Naive thymus-derived CD4-positive, alpha-beta T cell (primary cell): ENCODE measurements around the gene TAF6L. TPM values are rescaled to one million over a fixed set of nuclear protein-coding genes. Genes with fewer than 3 reads are reported as not detected.
A peak's percentile ranks its signal among the peaks of the same experiment; 100 is the strongest.

ENCODE experiments used
- ATAC-seq: fragments of 150-1000 bp; cut with Tn5 transposase; 2 replicates; pipeline ENCODE4 v1.10.0; 2021; ENCODE audit warnings: mild to moderate bottlenecking, moderate library complexity
- CTCF ChIA-PET: fragments of 350-600 bp; sonication (Branson Sonifier 250); formaldehyde crosslinking; loops from one replicate; lab custom pipeline; 2021; ENCODE audit warnings: antibody characterized with exemption; lab: Charles Lee
- POLR2A ChIA-PET: fragments of 350-600 bp; sonication (Branson Sonifier 250); formaldehyde crosslinking; loops from one replicate; lab custom pipeline; 2021; ENCODE audit warnings: antibody characterized with exemption, inconsistent platforms; lab: Charles Lee
- DNase-seq, 9 donors: peaks; one replicate each; pipeline versions ENCODE4 v3.0.0 to v3.0.0-alpha.2; 2020 to 2022; ENCODE audit warnings: mixed read lengths in 1 of 9
- H3K27ac ChIP-seq: one replicate; pipeline ENCODE4 v1.7.0; 2013; ENCODE audit warnings: mild to moderate bottlenecking, low read depth, low read length, moderate library complexity
- H3K27me3 ChIP-seq, 2 donors: one replicate each; pipeline ENCODE4 v1.7.0; 2013; ENCODE audit warnings: low read length in 2 of 2, mild to moderate bottlenecking in 2 of 2, moderate library complexity in 2 of 2; ENCODE audit not compliant: control insufficient read depth in 2 of 2, insufficient read depth in 2 of 2
- H3K36me3 ChIP-seq, 3 experiments: 1 replicate in 2 of 3; 2 replicates in 1 of 3; pipeline ENCODE4 v1.7.0; 2013; ENCODE audit warnings: low read length in 3 of 3, mild to moderate bottlenecking in 3 of 3, moderate library complexity in 1 of 3; ENCODE audit not compliant: insufficient read depth in 3 of 3, control insufficient read depth in 2 of 3
- H3K4me1 ChIP-seq, 2 donors: one replicate each; pipeline ENCODE4 v1.7.0; 2013; ENCODE audit warnings: low read length in 2 of 2, mild to moderate bottlenecking in 2 of 2, moderate library complexity in 1 of 2; ENCODE audit not compliant: control insufficient read depth in 2 of 2, insufficient read depth in 2 of 2
- H3K4me3 ChIP-seq: 2 replicates; pipeline ENCODE4 v1.7.0; 2013; ENCODE audit warnings: mild to moderate bottlenecking, low read length
- H3K9me3 ChIP-seq, 3 experiments: 1 replicate in 2 of 3; 2 replicates in 1 of 3; pipeline ENCODE4 v1.7.0; 2013; ENCODE audit warnings: low read length in 3 of 3; ENCODE audit not compliant: control insufficient read depth in 2 of 3
- H3K27ac Mint-ChIP-seq, 9 donors: one replicate each; pipeline ENCODE4 v1.8.0; 2020 to 2022; ENCODE audit warnings: mixed read lengths in 9 of 9, mild to moderate bottlenecking in 8 of 9, moderate library complexity in 5 of 9, inconsistent platforms in 2 of 9
- H3K27me3 Mint-ChIP-seq, 5 donors: one replicate each; pipeline ENCODE4 v1.8.0; 2021 to 2022; ENCODE audit warnings: mixed read lengths in 5 of 5, mild to moderate bottlenecking in 1 of 5
- H3K36me3 Mint-ChIP-seq, 5 donors: one replicate each; pipeline ENCODE4 v1.8.0; 2020 to 2022; ENCODE audit warnings: mixed read lengths in 5 of 5, mild to moderate bottlenecking in 3 of 5, inconsistent platforms in 1 of 5
- H3K4me1 Mint-ChIP-seq, 7 donors: one replicate each; pipeline ENCODE4 v1.8.0; 2020 to 2022; ENCODE audit warnings: mixed read lengths in 7 of 7, mild to moderate bottlenecking in 3 of 7, inconsistent platforms in 1 of 7
- H3K4me3 Mint-ChIP-seq, 10 donors: one replicate each; pipeline ENCODE4 v1.8.0; 2020 to 2022; ENCODE audit warnings: mild to moderate bottlenecking in 10 of 10, mixed read lengths in 10 of 10, moderate library complexity in 6 of 10, inconsistent platforms in 2 of 10
- H3K9me3 Mint-ChIP-seq, 11 donors: one replicate each; pipeline ENCODE4 v1.8.0; 2020 to 2022; ENCODE audit warnings: mixed read lengths in 11 of 11, mild to moderate bottlenecking in 4 of 11, inconsistent platforms in 1 of 11, moderate library complexity in 1 of 11
- intact Hi-C, 2 donors: fragments of 100-400 bp; cut with micrococcal nuclease; formaldehyde crosslinking; loops; one replicate each; pipeline ENCODE4 v1.15.1; 2023
- polyA plus RNA-seq, 2 donors: library from polyadenylated mRNA; unstranded; fragments of 300-500 nt; fragmentation: Illumina TruSeq; gene quantifications; one replicate each; pipeline ENCODE4 v1.2.3, GENCODE V29; 2021
- total RNA-seq, 6 experiments: library from RNA in 5 of 6; stranded (reverse) in 5 of 6; gene quantifications; 1 replicate in 5 of 6; 2 replicates in 1 of 6; pipeline ENCODE4 v1.2.3 and lab custom pipeline; 2021 to 2026

The TAF6L gene
- total and polyA plus RNA-seq, 7 experiments from 2014 or later, result 8.4 to 34.9 (median 17.8) TPM

DNA sequence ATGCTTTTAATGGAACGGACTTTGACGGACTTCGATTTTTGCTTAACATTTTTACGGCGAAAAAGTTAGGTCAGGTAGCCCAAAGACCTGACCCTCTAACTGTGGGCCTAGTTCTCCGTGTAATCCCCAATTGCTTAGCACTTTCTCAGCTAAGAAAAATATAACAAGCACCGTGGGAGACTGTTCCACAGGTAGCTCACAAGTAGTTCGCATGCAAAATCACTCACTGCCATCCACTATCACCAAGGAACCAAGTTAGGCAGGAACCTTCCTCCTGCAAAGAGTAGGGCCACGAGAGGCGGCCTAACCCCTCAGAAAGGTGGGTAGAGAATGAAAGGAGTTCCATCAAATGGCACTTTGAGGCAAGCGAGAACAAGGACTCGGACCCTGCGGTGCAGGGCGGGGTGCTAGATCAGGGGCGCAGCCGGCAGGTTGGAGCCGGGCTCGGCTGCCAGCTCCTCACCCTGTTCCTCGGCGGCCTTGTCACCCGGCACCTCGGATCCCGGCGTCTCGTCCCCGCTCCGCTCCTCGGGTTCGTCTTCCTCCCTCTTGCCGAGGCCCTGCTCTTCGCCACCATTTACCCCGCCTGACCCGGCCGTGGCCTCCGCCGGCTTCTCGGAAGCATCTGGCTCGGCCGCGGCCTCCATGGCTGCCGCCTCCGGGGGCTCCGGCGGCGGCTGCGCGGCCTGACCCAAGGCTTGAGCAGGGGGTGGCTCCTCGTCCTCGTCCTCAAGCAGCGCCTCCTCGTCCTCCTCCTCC lies 44.9 kb upstream of the TAF6L start:
- Mint-ChIP-seq H3K9me3 (peaks cover 0 to 8% (median 0%) of the 10 kb centered on the region in 11 donors), H3K36me3 (peaks cover 0 to 46% (median 33%) of the 10 kb centered on the region in 5 donors), H3K4me3 (peak overlapping the region; percentile 91 to 99 (median 96)), H3K27ac (peak overlapping the region; percentile 84 to 99 (median 91)), H3K27me3 (peaks cover 0 to 2% (median 0%) of the 10 kb centered on the region in 5 donors), H3K4me1 (peaks cover 23 to 70% (median 60%) of the 10 kb centered on the region in 7 donors)
- H3K9me3 ChIP-seq, result no peaks in the 10 kb centered on the region
- H3K27me3 ChIP-seq, result no peaks in the 10 kb centered on the region
- intact Hi-C loops, result loop anchor here (2.0 to 5.0 kb wide), 5 partner anchors 48 to 1112 kb away; partner anchors contain the start of genes FEN1 (in 1 of the 2), MARK2 (in 1 of the 2), NXF1 (in 1 of the 2) and TMEM258 (in 1 of the 2)
- DNase-seq (peak in 5 of 9 donors; percentile 16 to 34 (median 23)), ATAC-seq (no peak)
- H3K4me3 ChIP-seq, result peak overlapping the region; percentile 87
- peak overlapping the region; percentile 92 for H3K27ac ChIP-seq
- POLR2A ChIA-PET, result interaction anchor here (0.5 to 17.5 kb wide), 40 partner anchors 9 to 302 kb away, joined by 3 to 347 read pairs (median 6); partner anchors contain the start of genes BSCL2, C11orf98, CSKMT and EML3
- peaks cover 16 to 40% (median 24%) of the 10 kb centered on the region in 3 experiments for H3K36me3 ChIP-seq
- H3K4me1 ChIP-seq, result peaks cover 36 to 40% of the 10 kb centered on the region in 2 donors
- CTCF ChIA-PET, result interaction anchor here (0.8 to 1.8 kb wide), 2 partner anchors 83 to 134 kb away, joined by 3 to 5 read pairs; no protein-coding TSS in a partner anchor

DNA sequence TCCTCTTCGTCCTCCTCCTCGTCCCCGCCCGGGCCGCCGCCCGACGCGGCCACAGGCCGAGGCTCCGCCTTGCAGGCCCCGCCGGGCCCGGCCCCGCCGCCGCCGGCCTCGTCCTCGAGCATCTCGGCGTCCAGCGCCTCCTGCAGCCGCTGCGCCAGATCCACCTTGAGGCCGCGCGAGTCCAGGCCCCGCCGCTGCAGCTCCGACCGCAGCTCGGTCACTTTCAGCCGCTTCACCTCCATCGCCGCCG lies 44.4 kb upstream of the TAF6L start:
- ChIA-PET POLR2A (interaction anchor here (0.6 to 17.5 kb wide), 45 partner anchors 11 to 1509 kb away, joined by 3 to 347 read pairs (median 6); partner anchors contain the start of genes BSCL2, C11orf98, CSKMT and EML3), CTCF (interaction anchor here (1.2 to 3.3 kb wide), 6 partner anchors 16 to 134 kb away, joined by 4 to 17 read pairs (median 7); partner anchors contain the start of genes TMEM179B, WDR74 and ZBTB3)
- intact Hi-C loops, result loop anchor here (1.0 to 5.0 kb wide), 23 partner anchors 18 to 1112 kb away; partner anchors contain the start of genes EEF1G (in 2 of the 2), GANAB (in 2 of the 2), NXF1 (in 2 of the 2) and STX5 (in 2 of the 2)
- Histone ChIP-seq H3K27me3 (no peaks in the 10 kb centered on the region), H3K4me1 (peaks cover 36 to 41% of the 10 kb centered on the region in 2 donors), H3K36me3 (peaks cover 11 to 39% (median 19%) of the 10 kb centered on the region in 3 experiments), H3K27ac (peak overlapping the region; percentile 92), H3K4me3 (peak overlapping the region; percentile 87), H3K9me3 (no peaks in the 10 kb centered on the region)
- peak; percentile 0 for ATAC-seq
- Mint-ChIP-seq H3K4me3 (peak overlapping the region; percentile 91 to 99 (median 96)), H3K9me3 (peaks cover 0 to 8% (median 0%) of the 10 kb centered on the region in 11 donors), H3K4me1 (peaks cover 23 to 68% (median 61%) of the 10 kb centered on the region in 7 donors), H3K27ac (peak overlapping the region in 7 of 9 donors; percentile 95 to 100 (median 97)), H3K36me3 (peaks cover 0 to 46% (median 28%) of the 10 kb centered on the region in 5 donors), H3K27me3 (peaks cover 0 to 2% (median 0%) of the 10 kb centered on the region in 5 donors)
- DNase-seq, result no peak

DNA sequence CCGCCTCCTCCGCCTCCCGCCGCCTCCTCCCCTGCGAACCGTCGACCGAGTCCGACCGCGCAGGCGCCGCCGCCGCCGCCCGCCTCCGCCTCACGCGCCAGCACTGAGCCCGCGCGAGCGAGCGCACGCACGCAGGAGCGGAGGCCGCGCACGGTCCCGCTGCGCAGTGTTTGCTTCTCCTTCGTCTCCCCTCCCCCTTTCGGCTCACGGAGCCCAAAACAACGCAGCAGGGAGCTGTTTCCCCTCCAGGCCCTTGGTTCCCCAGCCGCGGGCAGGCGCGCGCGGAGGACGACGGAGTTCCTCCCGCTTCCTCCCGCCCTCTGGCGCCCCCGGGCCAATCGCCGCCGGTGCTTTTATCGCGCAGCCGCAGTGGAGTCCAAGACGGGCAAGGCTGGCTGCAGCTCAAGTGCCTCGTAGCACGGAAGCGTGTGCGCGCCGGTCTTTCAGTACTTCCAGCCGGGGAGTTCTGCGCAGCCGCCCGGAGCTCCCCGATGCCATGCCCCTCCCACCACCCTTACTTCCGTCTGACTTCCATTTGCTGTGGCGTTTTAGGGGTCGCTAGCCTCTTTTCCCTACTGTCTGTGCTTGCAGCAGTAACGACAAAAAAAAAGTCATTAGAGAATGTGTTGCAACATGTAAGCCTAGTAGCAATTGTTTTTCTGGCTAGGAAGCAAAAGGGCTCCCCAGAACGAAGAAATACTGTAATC lies 43.9 kb upstream of the TAF6L start, which contains the start of gene HNRNPUL2:
HNRNPUL2 (minus strand) TSS at position 293 of the 707 bp plus-strand sequence. CDS start 301 bp downstream, outside the sequence.
- Histone ChIP-seq H3K27me3 (no peaks in the 10 kb centered on the region), H3K4me1 (peaks cover 36% of the 10 kb centered on the region in 2 donors), H3K36me3 (peaks cover 7 to 34% (median 15%) of the 10 kb centered on the region in 3 experiments), H3K4me3 (peak within 1 kb of the TSS; percentile 87), H3K9me3 (no peaks in the 10 kb centered on the region), H3K27ac (peak within 1 kb of the TSS; percentile 92)
- Mint-ChIP-seq H3K36me3 (peaks cover 0 to 41% (median 25%) of the 10 kb centered on the region in 5 donors), H3K9me3 (peaks cover 0 to 8% (median 0%) of the 10 kb centered on the region in 11 donors), H3K27ac (peak within 1 kb of the TSS; percentile 95 to 100 (median 98)), H3K4me3 (peak within 1 kb of the TSS; percentile 91 to 99 (median 96)), H3K4me1 (peaks cover 23 to 63% (median 56%) of the 10 kb centered on the region in 7 donors), H3K27me3 (peaks cover 0 to 2% (median 0%) of the 10 kb centered on the region in 5 donors)
- intact Hi-C loops, result loop anchor here (1.0 to 5.0 kb wide), 23 partner anchors 18 to 1111 kb away; partner anchors contain the start of genes EEF1G (in 2 of the 2), GANAB (in 2 of the 2), NXF1 (in 2 of the 2) and STX5 (in 2 of the 2)
- DNase-seq (peak; percentile 96 to 100 (median 99)), ATAC-seq (peak; percentile 89)
- CTCF ChIA-PET, result interaction anchor here (0.6 to 3.3 kb wide), 9 partner anchors 17 to 184 kb away, joined by 3 to 17 read pairs (median 5); partner anchors contain the start of genes TMEM179B, WDR74 and ZBTB3
- POLR2A ChIA-PET, result interaction anchor here (0.6 to 17.5 kb wide), 56 partner anchors 8 to 1509 kb away, joined by 3 to 347 read pairs (median 6); partner anchors contain the start of genes BSCL2, C11orf98, CSKMT and EEF1G

DNA sequence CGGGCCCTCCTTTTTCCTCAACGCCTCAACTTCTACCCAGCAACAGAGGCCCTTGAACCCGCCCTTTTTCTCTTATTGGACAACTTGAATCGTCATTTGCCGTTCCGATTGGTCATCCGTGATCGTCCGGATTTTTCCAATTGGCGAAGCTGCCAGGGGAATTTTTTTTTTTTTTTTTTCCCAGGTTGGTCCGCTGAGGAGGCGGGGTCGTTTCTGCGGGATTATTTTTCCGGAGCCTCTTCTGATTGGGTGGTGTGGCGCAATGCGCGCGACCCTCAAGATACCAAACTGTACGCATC lies 43.4 kb upstream of the TAF6L start:
- peak overlapping the region; percentile 95 to 100 (median 98) for H3K27ac Mint-ChIP-seq
- ATAC-seq (peak; percentile 71), DNase-seq (peak in 7 of 9 donors; percentile 73 to 96 (median 93))
- H3K36me3 Mint-ChIP-seq, result peaks cover 0 to 36% (median 20%) of the 10 kb centered on the region in 5 donors
- ChIA-PET POLR2A (interaction anchor here (0.6 to 17.5 kb wide), 52 partner anchors 9 to 600 kb away, joined by 3 to 347 read pairs (median 6); partner anchors contain the start of genes BSCL2, C11orf98, CSKMT and EEF1G), CTCF (interaction anchor here (0.6 to 3.3 kb wide), 9 partner anchors 17 to 185 kb away, joined by 3 to 17 read pairs (median 5); partner anchors contain the start of genes TMEM179B, WDR74 and ZBTB3)
- H3K4me3 Mint-ChIP-seq, result peak overlapping the region; percentile 91 to 99 (median 96)
- H3K9me3 Mint-ChIP-seq, result peaks cover 0 to 8% (median 0%) of the 10 kb centered on the region in 11 donors
- peaks cover 23 to 59% (median 53%) of the 10 kb centered on the region in 7 donors for H3K4me1 Mint-ChIP-seq
- intact Hi-C loops, result loop anchor here (1.0 to 5.0 kb wide), 25 partner anchors 19 to 1111 kb away; partner anchors contain the start of genes EEF1G (in 2 of the 2), GANAB (in 2 of the 2), NXF1 (in 2 of the 2) and STX5 (in 2 of the 2)
- H3K27ac ChIP-seq, result peak overlapping the region; percentile 92
- peaks cover 36 to 40% of the 10 kb centered on the region in 2 donors for H3K4me1 ChIP-seq
- H3K9me3 ChIP-seq, result no peaks in the 10 kb centered on the region
- peaks cover 0 to 2% (median 0%) of the 10 kb centered on the region in 5 donors for H3K27me3 Mint-ChIP-seq
- H3K36me3 ChIP-seq, result peaks cover 2 to 30% (median 10%) of the 10 kb centered on the region in 3 experiments
- peak overlapping the region; percentile 87 for H3K4me3 ChIP-seq
- no peaks in the 10 kb centered on the region for H3K27me3 ChIP-seq

DNA sequence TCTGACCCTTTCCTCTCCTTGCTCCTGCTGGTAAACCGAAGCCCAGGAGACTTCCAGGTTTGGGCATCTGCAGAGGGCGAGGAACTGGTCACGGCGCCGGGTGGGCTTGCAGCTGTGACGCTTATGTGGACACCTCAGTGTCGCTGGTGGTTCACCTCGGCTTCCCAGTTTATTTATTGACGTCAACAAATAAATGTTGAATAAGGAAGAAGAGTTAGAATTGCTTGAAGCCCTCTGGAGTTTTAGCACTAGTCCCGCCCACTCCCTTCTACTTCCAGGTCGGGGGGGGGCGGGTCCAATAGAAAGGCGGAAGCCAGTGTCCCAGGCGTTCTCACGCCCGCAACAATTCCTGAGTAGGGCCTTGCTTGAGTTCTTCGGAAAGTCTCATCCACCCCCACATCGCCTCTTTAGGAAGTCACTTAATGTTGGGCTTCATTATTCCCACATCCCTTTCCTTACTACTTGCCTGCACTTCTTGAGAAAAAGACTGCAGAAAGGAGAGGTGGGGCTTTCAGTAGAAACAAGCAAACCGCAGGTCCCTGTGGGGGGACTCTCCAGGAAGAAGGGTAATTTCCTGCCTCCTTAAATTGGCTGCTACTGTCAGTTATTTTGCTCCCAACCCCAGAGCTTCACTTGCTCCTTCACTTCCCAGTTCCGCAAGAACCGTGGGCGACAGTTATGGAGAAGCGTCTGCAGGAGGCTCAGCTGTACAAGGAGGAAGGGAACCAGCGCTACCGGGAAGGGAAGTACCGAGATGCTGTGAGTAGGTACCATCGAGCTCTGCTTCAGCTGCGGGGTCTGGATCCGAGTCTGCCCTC lies 42.8 kb upstream of the TAF6L start, which contains the start of gene TTC9C:
TTC9C (plus strand) TSS at position 316 of the 818 bp plus-strand sequence; CDS start at position 679, 363 bp downstream.
- H3K27ac ChIP-seq, result peak within 1 kb of the TSS; percentile 92
- H3K36me3 ChIP-seq, result peaks cover 3 to 30% (median 5%) of the 10 kb centered on the region in 3 experiments
- H3K4me3 ChIP-seq, result peak within 1 kb of the TSS; percentile 87
- H3K27me3 ChIP-seq, result no peaks in the 10 kb centered on the region
- peak; percentile 49 for ATAC-seq
- H3K9me3 ChIP-seq, result no peaks in the 10 kb centered on the region
- intact Hi-C loops, result loop anchor here (1.0 to 5.0 kb wide), 5 partner anchors 26 to 136 kb away; partner anchors contain the start of genes ZBTB3 (in 2 of the 2), TAF6L (in 1 of the 2) and TUT1 (in 1 of the 2)
- peaks cover 3 to 38% (median 23%) of the 10 kb centered on the region in 5 donors for H3K36me3 Mint-ChIP-seq
- peak; percentile 53 to 88 (median 86) for DNase-seq
- H3K27me3 Mint-ChIP-seq, result peaks cover 0 to 2% (median 0%) of the 10 kb centered on the region in 5 donors
- CTCF ChIA-PET, result interaction anchor here (0.6 to 3.3 kb wide), 8 partner anchors 18 to 112 kb away, joined by 4 to 17 read pairs (median 6); partner anchors contain the start of genes TAF6L, TMEM179B, WDR74 and ZBTB3
- peaks cover 22 to 60% (median 53%) of the 10 kb centered on the region in 7 donors for H3K4me1 Mint-ChIP-seq
- POLR2A ChIA-PET, result interaction anchor here (0.6 to 17.5 kb wide), 41 partner anchors 9 to 174 kb away, joined by 3 to 347 read pairs (median 7); partner anchors contain the start of genes BSCL2, C11orf98, CSKMT and GNG3
- peaks cover 0 to 8% (median 0%) of the 10 kb centered on the region in 11 donors for H3K9me3 Mint-ChIP-seq
- peak within 1 kb of the TSS; percentile 91 to 99 (median 96) for H3K4me3 Mint-ChIP-seq
- peaks cover 36 to 43% of the 10 kb centered on the region in 2 donors for H3K4me1 ChIP-seq
- H3K27ac Mint-ChIP-seq, result peak within 1 kb of the TSS; percentile 95 to 100 (median 98)
